Endodermal cell (in vitro differentiated cells): ENCODE measurements around the gene RABGAP1L. TPM values are rescaled to one million over a fixed set of nuclear protein-coding genes. Genes with fewer than 3 reads are reported as not detected.

ENCODE experiments used
- DNase-seq: peaks from one replicate; pipeline ENCODE4 v3.0.0-alpha.2; 2017
- H3K27ac ChIP-seq: 2 replicates; pipeline ENCODE4 v1.5.1; 2013; ENCODE audit warnings: mild to moderate bottlenecking, low read depth, low read length, moderate library complexity
- H3K27me3 ChIP-seq: 2 replicates; pipeline ENCODE4 v1.6.1; 2013; ENCODE audit warnings: mild to moderate bottlenecking, low read length, moderate library complexity; ENCODE audit not compliant: insufficient read depth, control insufficient read depth, poor library complexity, severe bottlenecking
- H3K36me3 ChIP-seq: 2 replicates; pipeline ENCODE4 v1.7.0; 2013; ENCODE audit warnings: mild to moderate bottlenecking, low read length, moderate library complexity; ENCODE audit not compliant: control insufficient read depth, insufficient read depth
- H3K4me1 ChIP-seq: one replicate; pipeline ENCODE4 v1.7.0; 2013; ENCODE audit warnings: low read length; ENCODE audit not compliant: control insufficient read depth, insufficient read depth
- H3K4me3 ChIP-seq: 2 replicates; pipeline ENCODE4 v1.5.1; 2013; ENCODE audit warnings: mild to moderate bottlenecking, low read length, moderate library complexity
- H3K9ac ChIP-seq: 2 replicates; pipeline ENCODE4 v1.6.1; 2013; ENCODE audit warnings: mild to moderate bottlenecking, low read length, moderate library complexity; ENCODE audit not compliant: poor library complexity, severe bottlenecking; ENCODE audit errors: extremely low read depth
- H3K9me3 ChIP-seq: 2 replicates; pipeline ENCODE4 v1.6.1; 2013; ENCODE audit warnings: mild to moderate bottlenecking, low read length, moderate library complexity; ENCODE audit not compliant: control insufficient read depth
- H3K27ac Mint-ChIP-seq: 2 replicates; pipeline ENCODE4 v1.8.0; 2020; ENCODE audit warnings: mixed read lengths
- H3K27me3 Mint-ChIP-seq: 2 replicates; pipeline ENCODE4 v1.8.0; 2021; ENCODE audit warnings: mild to moderate bottlenecking, mixed read lengths; ENCODE audit not compliant: insufficient read depth
- H3K36me3 Mint-ChIP-seq: 2 replicates; pipeline ENCODE4 v1.8.0; 2020; ENCODE audit warnings: low read depth, mixed read lengths
- H3K4me1 Mint-ChIP-seq: 2 replicates; pipeline ENCODE4 v1.8.0; 2020; ENCODE audit warnings: mixed read lengths
- H3K4me3 Mint-ChIP-seq: 2 replicates; pipeline ENCODE4 v1.8.0; 2020; ENCODE audit warnings: mild to moderate bottlenecking, moderate library complexity, mixed read lengths
- H3K9me3 Mint-ChIP-seq: 2 replicates; pipeline ENCODE4 v1.8.0; 2020; ENCODE audit warnings: mild to moderate bottlenecking, mixed read lengths
- WGBS, 2 experiments: methylation state at CpG; one replicate each; pipeline versions ENCODE4 v1.1.5 to v1.1.7; 2013; ENCODE audit warnings: missing lambda C conversion rate in 2 of 2, mixed read lengths in 1 of 2; ENCODE audit not compliant: insufficient coverage in 1 of 2, insufficient read length in 1 of 2; 5-methylcytosine and 5-hydroxymethylcytosine counted together
- total RNA-seq, 2 donors: library from RNA; stranded (reverse); fragmentation: NEBNext Ultra II Directional in 1 of 2; extraction: Animal tissue kit (Norgen Biotek cat#: 25700) in 1 of 2; gene quantifications; 2 replicates in 1 of 2; 3 replicates in 1 of 2; pipeline ENCODE4 v1.2.1, GENCODE V29; 2021
- TF ChIP-seq, protein P1 (sequence below): fragments of 200-600 bp; sonication (generic); conservative IDR thresholded peaks from 2 replicates; pipeline ENCODE4 v1.5.0; 2021; ENCODE audit warnings: antibody characterized with exemption, mild to moderate bottlenecking

RABGAP1L gene
- total RNA-seq, 2 donors from 2014 or later: 32.5 to 36.9 TPM

DNA sequence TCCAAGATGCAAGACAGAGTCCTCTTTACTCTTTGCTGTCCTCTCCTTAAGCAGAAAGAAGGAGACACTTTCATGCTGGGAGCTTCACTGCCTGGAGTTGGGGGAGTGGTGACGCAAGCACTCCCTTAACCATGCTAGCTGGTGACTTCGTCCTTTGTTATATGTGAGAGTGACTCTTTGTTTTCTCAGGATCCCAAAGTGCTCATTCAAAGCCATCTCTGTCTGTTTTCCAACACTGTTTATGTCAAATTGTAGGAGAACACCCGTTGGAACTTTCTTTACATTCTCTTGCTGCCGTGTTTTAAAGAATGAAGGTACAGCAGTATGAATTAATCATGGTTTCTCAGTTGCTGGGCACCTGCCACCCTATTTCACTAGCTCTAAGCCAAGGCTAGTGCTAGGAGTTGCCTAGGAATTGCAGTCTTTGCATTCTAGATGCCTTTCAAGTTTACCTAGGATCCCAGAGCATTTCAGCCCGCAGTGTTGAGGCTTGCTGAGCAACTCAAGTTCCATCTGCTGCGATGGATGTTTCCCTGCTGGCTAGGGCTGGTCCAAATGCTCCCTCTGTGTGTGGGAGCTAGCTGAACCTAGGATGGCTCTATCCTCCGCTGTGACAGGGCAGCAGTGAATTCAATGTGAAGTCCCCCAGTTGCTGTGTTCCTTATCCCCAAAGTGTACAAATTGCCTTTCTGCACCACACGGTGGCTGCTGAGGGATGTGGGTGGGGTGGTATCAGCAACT lies 205.8 kb downstream of the RABGAP1L start:
- H3K9me3 Mint-ChIP-seq: no peaks in the 10 kb centered on the region
- no peaks in the 10 kb centered on the region for H3K36me3 Mint-ChIP-seq
- DNase-seq: no peak
- TF ChIP-seq, protein P1, sequence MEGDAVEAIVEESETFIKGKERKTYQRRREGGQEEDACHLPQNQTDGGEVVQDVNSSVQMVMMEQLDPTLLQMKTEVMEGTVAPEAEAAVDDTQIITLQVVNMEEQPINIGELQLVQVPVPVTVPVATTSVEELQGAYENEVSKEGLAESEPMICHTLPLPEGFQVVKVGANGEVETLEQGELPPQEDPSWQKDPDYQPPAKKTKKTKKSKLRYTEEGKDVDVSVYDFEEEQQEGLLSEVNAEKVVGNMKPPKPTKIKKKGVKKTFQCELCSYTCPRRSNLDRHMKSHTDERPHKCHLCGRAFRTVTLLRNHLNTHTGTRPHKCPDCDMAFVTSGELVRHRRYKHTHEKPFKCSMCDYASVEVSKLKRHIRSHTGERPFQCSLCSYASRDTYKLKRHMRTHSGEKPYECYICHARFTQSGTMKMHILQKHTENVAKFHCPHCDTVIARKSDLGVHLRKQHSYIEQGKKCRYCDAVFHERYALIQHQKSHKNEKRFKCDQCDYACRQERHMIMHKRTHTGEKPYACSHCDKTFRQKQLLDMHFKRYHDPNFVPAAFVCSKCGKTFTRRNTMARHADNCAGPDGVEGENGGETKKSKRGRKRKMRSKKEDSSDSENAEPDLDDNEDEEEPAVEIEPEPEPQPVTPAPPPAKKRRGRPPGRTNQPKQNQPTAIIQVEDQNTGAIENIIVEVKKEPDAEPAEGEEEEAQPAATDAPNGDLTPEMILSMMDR: no peak
- 91 to 93% methylated on average over 4 to 8 of the region's 8 CpGs for WGBS, 2 experiments
- no peaks in the 10 kb centered on the region for H3K27me3 Mint-ChIP-seq
- H3K9ac ChIP-seq: no peak overlapping the region
- H3K27me3 ChIP-seq: no peaks in the 10 kb centered on the region
- no peak overlapping the region for H3K27ac ChIP-seq
- H3K4me1 ChIP-seq: no peaks in the 10 kb centered on the region
- no peaks in the 10 kb centered on the region for H3K9me3 ChIP-seq
- H3K4me1 Mint-ChIP-seq: no peaks in the 10 kb centered on the region
- no peak overlapping the region for H3K27ac Mint-ChIP-seq
- no peak overlapping the region for H3K4me3 ChIP-seq
- H3K4me3 Mint-ChIP-seq: no peak overlapping the region
- no peaks in the 10 kb centered on the region for H3K36me3 ChIP-seq

DNA sequence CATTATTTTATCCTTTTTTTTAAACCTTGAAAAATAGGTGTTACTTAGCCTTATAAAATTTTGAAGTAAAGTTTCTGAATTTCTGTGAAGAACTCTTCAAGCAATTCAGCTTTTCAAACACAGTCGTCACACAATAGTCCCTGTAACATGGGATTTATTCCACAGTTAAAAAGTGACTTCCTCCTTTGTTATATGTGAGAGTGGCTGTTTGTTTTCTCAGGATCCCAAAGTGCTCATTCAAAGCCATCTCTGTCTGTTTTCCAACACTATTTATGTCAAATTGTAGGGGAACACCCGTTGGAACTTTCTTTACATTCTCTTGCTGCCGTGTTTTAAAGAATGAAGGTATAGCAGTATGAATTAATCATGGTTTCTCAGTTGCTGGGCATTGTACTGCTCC lies 207.6 kb downstream of the RABGAP1L start:
- Histone ChIP-seq H3K9me3 (no peaks in the 10 kb centered on the region), H3K4me3 (no peak overlapping the region), H3K27ac (no peak overlapping the region), H3K27me3 (no peaks in the 10 kb centered on the region), H3K4me1 (no peaks in the 10 kb centered on the region), H3K9ac (no peak overlapping the region), H3K36me3 (no peaks in the 10 kb centered on the region)
- Mint-ChIP-seq H3K9me3 (no peaks in the 10 kb centered on the region), H3K27me3 (no peaks in the 10 kb centered on the region), H3K36me3 (no peaks in the 10 kb centered on the region), H3K4me1 (no peaks in the 10 kb centered on the region), H3K27ac (no peak overlapping the region), H3K4me3 (no peak overlapping the region)
- no peak for DNase-seq
- 67 to 91% methylated on average over 1 to 3 of the region's 3 CpGs for WGBS, 2 experiments
- TF ChIP-seq, protein P1: no peak

- Mint-ChIP-seq H3K36me3 (no peaks in the 10 kb centered on the region), H3K27ac (no peak overlapping the region), H3K4me1 (no peaks in the 10 kb centered on the region), H3K27me3 (no peaks in the 10 kb centered on the region), H3K9me3 (no peaks in the 10 kb centered on the region), H3K4me3 (no peak overlapping the region)
- no peak for DNase-seq
- TF ChIP-seq, protein P1: no peak
- Histone ChIP-seq H3K4me1 (no peaks in the 10 kb centered on the region), H3K27ac (no peak overlapping the region), H3K9me3 (no peaks in the 10 kb centered on the region), H3K4me3 (no peak overlapping the region), H3K27me3 (no peaks in the 10 kb centered on the region), H3K9ac (no peak overlapping the region), H3K36me3 (no peaks in the 10 kb centered on the region)
- 80 to 85% methylated on average over 1 to 5 of the region's 5 CpGs for WGBS, 2 experiments
These were observed 208.6 kb downstream of the RABGAP1L start for GRCh38 chr1:174367892-174368291.
